GM21515 (cell line): ENCODE results near the gene CLIC1.

Experiments used
- ATAC-seq: cut with Tn5 transposase; IDR thresholded peaks from one replicate; pipeline ENCODE4 v1.9.1; 2021; ENCODE audit not compliant: unreplicated experiment

CLIC1 gene

DNA sequence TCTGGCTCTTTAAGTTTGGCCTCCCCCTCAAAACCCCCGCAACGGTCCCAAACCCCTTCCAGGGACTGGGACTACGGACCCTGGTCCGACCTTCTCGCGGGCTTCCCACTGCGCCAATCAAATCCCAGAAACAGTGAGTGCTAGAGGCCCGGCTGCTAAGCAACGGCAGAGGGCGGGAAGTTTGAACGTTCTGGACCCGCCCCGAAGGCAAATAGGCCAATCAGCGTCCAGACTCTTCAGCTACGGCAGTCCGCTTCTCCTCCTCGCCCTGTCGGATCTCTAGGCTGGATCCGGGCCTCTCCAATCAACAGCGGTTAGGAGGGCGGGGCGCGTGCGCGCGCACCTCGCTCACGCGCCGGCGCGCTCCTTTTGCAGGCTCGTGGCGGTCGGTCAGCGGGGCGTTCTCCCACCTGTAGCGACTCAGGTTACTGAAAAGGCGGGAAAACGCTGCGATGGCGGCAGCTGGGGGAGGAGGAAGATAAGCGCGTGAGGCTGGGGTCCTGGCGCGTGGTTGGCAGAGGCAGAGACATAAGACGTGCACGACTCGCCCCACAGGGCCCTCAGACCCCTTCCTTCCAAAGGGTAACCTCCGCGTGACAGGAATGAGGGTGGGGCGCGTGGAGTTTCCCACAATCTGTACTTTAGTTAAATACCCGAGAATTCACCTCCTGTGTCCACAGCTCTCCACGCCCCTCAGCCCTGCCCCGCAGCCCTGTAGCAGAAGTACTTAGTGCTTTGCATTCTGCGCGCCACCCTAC is 3.5 kb upstream of the CLIC1 start, which contains the start of gene MSH5:
Gene MSH5 (plus strand): TSS at position 367 of the 758 bp plus-strand sequence. CDS start 462 bp downstream, outside the sequence.
- ATAC-seq = peak; percentile 60

DNA sequence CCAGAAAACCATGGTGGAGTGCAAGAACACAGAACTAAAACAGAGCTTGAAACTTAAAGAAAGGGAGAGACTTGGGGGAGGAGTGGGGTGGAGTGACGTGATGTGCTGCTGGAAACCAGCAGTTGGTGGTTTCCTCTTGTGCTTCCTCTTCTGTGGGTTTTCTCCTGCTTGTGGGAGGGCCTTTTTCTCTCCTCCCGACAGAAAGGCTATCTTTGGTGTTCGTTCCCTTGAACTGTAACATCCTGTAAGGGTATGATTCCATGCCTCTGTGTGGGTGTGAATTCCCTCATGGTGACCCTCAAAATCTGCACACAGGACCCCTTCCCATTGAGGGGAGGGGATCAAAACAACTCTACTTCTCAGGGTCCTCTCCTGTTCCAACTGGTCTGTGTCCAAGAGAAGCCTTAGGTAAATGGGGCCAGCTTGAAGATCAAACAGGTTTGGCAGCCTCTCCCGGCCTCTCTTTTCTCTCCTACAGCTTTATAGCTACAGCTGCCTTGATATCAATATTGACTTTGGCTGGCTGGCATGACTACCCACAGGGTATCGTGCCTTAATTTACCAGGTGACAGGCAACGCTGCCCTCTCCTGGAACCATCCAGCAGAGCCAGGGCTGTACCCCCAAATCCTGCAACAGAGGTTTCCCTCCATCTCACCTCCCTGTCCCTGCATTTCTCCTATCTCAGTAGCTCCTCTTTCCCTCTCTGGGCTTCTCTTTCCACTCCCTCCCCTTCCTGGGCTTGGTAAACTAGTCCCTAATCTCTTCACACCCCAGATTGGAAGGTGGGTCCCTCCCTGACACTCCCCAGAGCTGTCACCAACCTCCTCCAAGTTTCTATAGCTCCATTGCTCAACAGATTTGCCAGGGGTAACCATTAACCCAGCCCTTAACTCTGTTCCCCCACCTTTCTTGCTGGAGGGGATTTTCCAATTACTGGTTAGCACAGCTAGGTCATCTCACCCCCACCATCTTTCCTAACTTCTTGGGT is 2.0 kb upstream of the CLIC1 start:
- ATAC-seq = no peak

DNA sequence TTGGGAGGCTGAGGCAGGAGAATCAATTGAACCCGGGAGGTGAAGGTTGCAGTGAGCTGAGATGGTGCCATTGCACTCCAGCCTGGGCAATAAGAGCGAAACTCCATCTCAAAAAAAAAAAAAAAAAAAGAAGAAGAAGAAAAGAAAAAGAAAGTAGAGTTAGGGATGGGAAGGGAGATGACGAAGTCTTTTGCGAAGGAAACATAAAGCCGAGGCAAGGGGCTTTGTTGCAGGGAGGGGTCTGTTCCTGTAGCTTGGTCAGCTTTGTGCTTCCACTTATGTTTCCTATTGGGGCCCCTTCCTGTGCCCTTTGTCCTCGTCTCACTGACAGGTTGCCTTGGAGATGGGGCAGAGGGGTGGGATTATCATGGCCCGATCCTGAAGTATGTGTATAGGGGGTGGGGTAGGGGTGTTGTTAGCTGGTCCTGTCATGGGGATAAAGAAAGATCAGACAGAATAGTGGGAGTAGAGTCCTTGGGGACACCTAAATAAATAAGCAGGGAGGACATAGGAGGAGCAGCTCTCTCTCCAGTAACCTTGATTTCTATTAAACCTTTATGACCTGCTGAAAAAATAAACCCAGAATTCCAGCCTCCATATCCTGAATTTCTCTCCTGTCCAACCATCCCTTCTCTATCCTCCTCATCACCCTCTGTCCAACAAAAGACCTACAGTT is 1.1 kb upstream of the CLIC1 start:
- ATAC-seq = no peak

DNA sequence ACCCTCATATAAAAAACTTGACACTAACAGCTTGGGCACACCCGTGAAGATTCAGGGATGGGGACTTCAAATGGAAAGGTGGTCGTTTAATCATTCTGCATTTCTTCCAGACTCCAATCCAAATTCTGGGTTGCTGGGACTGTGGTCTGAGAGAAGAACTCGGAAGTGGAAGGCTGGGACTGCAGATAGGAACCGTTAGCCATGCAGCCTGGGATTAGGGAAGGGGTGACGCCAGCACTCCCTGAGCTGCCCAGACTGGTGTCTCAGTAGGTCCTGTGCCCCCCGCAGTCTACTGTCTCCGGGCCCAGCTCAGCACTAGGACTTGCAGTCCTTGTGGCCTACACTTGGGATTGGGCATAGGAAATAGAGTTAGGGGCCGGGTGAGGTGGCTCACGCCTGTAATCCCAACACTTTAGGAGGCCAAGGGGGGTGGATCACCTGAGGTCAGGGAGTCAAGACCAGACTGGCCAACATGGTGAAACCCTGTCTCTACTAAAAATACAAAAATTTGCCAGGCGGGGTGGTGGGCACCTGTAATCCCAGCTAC is 511 bp upstream of the CLIC1 start:
- no peak for ATAC-seq

DNA sequence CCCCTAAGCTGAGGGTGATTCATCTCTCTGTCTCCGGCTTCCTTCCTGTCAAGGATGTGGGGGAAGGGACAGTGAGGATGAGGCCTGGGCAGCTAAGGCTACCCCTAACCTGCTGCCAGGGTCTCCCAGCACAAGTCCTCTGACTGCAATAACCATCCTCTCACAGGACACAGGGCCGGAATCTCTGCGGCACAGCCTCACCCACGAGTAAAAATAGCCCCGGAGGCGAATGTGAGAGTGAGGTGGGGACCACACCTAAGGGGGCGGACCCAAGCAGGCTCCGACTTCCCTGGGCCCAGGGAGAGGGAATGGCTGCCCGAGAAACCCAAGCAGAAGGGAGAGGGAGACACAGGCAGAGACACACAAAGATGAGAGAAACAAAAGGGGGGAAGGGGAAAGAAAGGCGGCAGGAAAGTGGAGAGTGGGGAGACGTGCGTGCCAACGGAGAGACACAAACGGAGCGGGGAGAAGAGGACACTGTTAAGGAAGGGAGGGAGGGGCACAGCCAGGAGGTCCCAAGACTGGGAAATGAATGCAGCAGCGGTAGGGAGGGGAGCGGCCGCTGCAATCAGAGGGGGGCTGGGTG is 1.4 kb downstream of the CLIC1 start:
- ATAC-seq = no peak

DNA sequence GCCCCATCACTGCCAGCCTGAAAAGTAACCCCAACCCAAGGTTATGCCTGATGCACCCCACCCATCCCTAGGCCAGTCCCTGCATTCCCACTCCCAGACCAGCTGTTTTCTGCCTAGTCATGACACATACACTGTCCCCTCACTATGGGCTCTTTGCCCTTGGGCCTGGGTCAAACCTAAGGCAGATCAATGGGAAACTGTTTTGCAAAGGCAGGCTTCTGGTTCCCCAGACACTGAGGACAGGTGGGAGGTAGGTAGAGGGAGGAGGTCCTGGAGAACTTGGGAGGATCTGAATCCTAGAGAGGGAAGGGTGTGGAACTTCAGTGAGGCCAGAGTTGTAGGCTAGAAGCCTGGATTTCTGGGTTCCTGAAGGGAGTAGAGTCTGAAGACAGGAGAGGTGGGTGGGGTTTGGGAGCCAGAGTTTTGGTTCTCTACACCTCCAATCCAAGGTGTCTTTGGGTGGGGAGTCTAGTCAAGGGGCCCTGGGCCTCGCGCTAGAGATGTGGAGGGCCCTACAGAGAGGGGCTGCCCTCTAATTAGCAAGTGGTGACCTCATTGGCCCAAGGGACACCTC is 2.0 kb downstream of the CLIC1 start:
- ATAC-seq = no peak

DNA sequence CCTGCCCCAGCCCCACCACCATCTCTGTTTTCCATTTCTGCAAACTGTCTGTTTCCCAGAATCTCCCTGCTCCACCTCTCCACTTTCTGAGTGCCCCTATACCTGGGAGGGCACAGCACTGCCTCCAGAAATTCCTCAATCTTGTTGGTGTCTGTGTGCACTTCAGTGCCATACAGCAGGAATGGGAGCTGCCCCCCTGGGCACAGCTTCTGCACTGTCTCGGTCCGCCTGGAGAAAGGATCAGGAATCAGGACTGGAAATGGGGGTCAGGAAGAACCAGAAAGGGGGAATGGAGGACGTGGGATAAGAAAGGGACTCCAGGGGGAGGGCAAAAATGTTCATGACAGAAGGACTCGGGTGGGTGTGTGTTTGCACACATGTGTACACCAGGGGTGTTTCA is 2.6 kb downstream of the CLIC1 start:
- ATAC-seq = no peak

DNA sequence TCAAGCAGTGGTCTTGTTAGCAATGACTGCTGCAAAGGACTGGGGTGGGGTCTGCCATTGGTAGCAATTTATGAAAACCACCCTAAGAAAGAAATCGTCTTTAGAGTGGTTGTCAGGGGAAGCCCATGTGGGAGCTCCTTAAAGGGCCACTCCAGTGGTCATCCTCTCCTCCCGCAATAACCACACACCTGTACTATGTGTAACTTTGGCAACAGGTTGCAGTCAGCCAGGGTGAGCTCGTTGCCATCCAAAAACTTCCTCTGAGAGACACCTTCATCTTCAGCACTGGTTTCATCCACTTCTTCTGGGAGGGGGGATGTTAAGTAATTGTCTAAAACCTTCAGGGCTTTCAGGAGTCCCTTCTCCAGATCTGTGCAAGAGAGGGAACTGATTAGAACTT is 4.3 kb downstream of the CLIC1 start:
- ATAC-seq = no peak

DNA sequence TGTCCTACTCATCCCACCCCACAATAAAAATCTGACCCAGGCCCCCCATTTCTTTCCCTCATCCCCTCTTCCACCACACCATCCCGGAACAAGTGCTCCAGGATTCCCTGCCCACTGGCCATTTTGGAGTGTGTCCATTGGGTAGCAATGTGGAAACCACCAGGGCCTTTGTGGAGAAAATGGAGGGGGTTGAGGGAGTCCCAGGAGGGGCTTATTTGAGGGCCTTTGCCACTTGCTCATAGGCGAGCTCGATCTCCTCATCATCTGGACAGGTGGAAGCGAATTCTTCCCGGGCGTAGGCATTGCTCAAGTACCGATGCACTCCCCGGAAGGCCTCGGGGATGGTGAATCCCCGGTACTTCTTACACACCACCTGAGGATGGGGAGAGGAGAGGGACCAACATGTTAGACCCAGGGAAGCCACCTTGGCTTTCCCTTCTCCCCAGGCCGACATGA is 5.7 kb downstream of the CLIC1 start:
- no peak for ATAC-seq

DNA sequence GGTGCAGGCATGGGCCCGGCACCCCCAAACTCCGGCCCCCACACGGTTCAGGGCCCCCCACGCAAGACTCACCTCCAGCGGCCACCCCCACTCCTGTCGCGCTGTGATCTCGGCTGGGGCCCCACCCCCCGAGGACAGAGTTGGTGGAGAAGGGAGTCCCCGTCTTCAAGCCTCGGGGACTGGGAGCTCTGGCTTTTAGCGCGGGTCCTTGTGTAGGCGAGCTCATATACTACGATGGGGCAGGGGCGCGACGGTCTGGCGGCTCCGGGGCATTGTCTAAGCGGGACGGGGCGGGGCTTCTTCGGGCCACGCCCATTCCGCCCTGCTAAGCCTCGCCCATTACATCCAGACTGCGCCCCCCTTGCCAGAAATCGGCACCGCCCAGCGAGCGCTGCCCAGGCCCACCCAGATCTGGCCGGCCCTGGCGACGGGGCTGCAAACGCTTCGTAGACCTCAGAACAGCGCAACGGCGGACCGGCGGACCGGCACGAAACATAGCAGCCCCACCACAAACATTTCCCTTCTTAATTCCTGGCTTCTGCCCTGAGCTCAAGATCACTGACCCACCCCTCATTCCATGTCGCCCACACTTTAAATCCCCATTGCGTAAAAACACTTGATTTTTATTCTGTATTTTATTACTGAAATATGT is 6.2 kb downstream of the CLIC1 start:
- peak; percentile 37 for ATAC-seq

DNA sequence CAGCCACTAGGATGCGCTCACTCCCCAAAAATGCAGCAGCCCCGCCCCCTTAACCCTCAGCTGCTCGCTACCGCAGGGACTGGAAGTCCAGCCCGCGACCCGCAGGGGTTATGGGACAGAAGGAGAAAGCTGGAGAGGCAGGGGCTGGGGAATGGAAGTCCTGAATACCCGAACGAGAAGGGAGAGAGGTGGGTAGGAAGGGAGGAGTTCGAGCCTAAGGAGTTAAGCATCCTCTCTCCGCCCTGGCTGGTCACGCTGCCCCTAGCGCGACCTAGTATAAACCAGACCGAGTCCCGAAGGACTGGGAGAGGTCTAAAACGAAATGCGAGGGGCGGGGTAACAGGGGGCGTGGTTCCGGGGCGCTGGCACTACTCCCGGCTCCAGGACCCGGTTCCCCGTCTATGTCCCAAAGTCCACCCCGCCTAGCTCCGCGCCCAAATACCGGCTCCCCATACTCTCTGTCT is 6.8 kb downstream of the CLIC1 start:
- ATAC-seq = peak; percentile 41

DNA sequence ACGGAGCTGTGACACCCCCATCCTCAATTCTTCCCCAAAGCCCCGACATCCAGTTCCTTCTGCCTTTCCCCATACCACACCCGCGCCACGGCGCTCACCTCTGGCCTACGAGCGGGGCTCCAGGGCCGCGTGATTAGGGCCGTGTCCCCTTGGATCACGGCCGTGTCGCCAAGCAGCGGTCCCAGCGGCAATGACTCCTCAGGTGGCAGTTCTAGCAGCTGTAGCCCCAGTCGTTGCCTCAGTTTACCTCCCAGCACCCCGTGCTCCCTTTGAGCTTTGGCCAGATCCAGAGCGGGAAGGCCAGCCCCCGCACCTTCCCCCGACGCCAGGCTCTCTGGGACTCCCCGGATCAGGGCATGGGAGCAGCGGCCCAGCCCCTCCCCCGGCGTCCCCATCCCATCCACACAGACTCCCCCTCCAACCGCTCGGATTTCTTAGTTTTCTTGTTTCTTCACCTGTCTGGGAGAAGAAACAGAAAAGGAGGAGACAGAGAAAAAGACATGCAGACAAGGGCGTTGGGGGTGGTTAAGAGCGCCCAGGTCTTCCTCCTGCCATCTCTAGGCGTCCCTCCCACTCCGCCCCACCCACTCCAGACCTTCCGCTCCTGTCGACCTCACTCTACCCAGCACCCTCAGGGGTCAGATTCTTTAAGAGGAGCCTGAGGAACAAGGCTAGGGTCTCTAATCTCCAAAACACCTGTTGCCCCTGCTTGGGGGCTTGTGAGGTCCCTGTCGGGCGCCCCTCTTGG is 7.4 kb downstream of the CLIC1 start, which contains the start of gene DDAH2:
Gene DDAH2 (minus strand): TSS at position 533 of the 748 bp plus-strand sequence. CDS start 138 bp downstream, at position 395.
- no peak for ATAC-seq

DNA sequence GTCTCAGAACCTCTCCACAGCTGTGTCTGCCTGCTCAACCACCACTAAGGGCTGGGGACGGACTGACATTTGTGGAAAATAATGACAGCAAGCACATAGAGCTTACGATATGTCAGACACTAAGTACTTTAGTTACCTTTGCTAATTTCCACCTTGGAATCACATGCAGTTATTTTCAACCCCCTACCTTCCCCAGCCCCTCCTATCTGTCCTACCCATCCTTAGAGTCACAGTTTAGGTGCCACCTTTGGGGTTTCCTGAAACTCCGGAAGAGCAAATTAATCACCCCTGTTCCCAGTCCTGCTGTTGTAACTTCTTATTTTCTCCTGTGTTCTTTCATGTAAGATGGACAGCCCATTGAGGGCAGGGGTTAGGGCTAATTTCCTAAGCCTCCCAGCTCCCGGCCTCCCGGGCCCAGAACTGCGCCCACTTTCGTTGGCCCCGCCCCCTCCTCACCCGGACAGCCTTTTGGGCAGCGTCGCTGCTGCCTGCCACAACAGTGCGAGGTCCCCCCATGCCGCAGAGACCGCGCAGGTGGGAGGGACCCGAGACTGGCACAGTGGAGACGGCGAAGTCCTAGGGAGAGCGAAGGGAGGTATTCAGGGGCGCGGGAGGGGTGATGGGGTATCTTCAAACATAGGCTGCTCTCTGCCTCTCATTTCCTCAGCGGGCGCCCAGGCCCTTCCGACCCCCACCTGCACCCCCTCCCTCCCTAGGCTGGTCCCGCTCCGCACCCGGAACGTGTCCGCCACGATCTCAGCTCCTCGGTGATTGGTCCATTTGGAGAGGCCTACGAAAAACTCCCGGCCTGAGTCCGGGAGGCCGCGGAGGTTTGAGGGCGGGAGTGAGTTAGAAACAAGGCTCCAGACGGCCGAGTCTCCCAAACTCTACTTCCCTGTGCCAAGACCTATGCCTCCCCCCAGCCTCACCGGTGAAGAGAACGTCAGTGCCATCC is 8.3 kb downstream of the CLIC1 start:
- no peak for ATAC-seq

DNA sequence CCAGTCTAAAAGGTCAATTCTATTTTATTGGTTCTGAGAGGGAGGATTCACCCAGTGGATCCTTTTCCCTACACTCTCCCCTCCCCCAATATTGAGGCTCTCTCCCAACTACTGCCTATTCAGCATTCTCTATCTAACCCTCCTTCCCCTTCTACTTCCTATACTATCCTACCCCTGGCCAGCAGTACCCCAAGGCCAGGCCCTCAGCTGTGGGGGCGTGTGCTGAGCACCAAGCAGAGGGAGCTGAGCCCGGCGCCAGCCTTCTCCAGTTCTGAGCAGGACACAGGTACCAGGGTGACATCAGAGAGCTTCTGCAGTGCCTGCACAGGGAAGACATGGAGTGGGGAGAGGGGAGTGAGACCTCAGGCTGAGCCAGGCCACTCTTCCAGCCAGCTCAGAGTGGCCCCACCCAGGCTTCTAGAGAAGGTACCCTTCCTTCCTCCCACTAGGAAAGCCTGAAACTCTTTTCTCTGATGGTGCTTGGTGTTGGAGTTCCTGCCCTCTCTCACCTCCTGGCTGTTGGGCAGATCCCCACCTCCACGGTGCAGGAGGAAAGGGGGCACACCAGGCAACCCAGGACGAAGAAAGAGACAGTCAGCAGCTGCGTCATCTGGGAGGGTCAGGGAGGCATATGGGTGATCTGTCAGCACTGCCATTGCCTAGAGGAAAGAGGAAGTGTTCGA is 9.2 kb downstream of the CLIC1 start:
- no peak for ATAC-seq

DNA sequence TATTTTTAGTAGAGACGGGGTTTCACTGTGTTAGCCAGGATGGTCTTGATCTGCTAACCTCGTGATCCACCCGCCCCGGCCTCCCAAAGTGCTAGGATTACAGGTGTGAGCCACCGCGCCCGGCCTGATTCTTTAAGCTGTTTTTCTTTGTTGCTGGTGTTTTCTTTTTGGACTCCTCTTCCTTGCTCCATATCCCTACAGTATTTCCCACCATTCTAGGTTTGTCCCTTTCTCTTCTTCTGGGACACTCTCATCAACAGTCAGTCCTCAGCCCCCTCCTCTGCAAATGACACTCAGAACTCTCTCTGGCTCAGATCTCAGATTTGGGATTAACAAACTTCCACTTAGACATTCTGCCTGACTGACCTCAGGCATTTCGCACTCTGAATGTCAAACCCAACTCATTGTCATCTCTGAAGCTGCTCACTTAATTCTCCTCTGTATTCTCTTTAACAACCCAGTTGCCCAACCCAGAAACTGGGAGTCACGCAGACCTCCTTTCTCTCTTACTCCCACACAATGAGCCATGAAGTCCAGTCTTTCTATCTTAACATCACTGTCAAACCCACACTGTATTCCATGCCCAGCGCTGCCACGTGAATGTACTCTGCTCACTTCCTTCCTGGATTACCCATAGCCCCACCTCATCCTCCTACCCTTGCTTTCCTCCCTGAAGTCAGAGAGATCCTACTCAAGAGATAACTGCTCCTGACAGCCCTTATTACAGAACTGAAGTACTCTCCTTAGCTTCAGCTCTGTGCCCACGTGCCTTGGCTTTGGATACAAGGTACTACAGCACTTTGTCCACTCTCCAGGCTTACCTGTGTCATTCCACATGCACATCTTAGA is 10.6 kb downstream of the CLIC1 start:
- ATAC-seq = no peak
